ENCODE measurements around the gene CHTF8. TPM values are rescaled to one million over a fixed set of nuclear protein-coding genes. Genes with fewer than 3 reads are reported as not detected.

The CHTF8 gene
- total and polyA plus RNA-seq, 9 donors = 47.9 to 130 (median 82.6) TPM

DNA sequence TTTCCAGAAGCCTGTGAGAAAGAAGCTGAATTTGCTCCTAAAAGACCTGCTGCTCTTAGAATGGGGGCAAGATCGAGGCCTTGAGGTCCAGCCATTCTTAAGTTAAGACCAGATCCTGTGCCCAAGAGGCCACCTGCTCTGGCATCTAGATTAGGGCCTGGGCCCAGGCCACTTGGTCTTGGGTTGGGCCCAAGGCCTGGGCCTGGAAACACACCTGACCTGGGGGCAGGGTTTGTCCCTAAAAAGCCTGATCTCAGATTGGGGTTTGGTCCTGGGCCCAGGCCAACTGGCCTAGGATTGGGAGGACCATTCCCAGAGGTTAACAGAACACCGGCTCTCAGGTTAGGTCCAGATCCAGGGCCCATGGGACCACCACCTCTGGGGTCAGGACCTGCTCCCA is 12.9 kb downstream of the CHTF8 start:
- Histone ChIP-seq H3K36me3 (no peaks in the 10 kb centered on the region), H3K27ac (no peak overlapping the region), H3K4me1 (ENCODE audit: insufficient read depth) (no peaks in the 10 kb centered on the region), H3K27me3 (no peaks in the 10 kb centered on the region), H3K4me3 (no peak overlapping the region), H3K9me3 (no peaks in the 10 kb centered on the region)
- DNase-seq = peak in 1 of 5 donors; percentile 26
- intact Hi-C loops (cut with DNase I) = loop anchor here in 1 of 4 donors (5.0 kb wide), 1 partner anchor 267 kb away; no protein-coding TSS in a partner anchor
- no peak for TF ChIP-seq EP300 (IDR thresholded peaks at IDR 0.05)
- no peak for TF ChIP-seq POLR2A (IDR thresholded peaks at IDR 0.05)
- TF ChIP-seq, protein P1, sequence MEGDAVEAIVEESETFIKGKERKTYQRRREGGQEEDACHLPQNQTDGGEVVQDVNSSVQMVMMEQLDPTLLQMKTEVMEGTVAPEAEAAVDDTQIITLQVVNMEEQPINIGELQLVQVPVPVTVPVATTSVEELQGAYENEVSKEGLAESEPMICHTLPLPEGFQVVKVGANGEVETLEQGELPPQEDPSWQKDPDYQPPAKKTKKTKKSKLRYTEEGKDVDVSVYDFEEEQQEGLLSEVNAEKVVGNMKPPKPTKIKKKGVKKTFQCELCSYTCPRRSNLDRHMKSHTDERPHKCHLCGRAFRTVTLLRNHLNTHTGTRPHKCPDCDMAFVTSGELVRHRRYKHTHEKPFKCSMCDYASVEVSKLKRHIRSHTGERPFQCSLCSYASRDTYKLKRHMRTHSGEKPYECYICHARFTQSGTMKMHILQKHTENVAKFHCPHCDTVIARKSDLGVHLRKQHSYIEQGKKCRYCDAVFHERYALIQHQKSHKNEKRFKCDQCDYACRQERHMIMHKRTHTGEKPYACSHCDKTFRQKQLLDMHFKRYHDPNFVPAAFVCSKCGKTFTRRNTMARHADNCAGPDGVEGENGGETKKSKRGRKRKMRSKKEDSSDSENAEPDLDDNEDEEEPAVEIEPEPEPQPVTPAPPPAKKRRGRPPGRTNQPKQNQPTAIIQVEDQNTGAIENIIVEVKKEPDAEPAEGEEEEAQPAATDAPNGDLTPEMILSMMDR (IDR thresholded peaks at IDR 0.05) = no peak
- WGBS, 3 donors = 95 to 97% (median 96%) methylated on average over 2 of the region's 2 CpGs

- no peak for TF ChIP-seq POLR2A (IDR thresholded peaks at IDR 0.05)
- TF ChIP-seq, protein P1 (IDR thresholded peaks at IDR 0.05) = no peak
- TF ChIP-seq EP300 (IDR thresholded peaks at IDR 0.05) = no peak
- intact Hi-C loops (cut with DNase I) = loop anchor here in 1 of 4 donors (5.0 kb wide), 1 partner anchor 267 kb away; no protein-coding TSS in a partner anchor
- peak in 1 of 5 donors; percentile 20 for DNase-seq
Measured at GRCh38 chr16:69118994-69119393, 13.4 kb downstream of the CHTF8 start.

GRCh38 chr16:69118468-69118867 is 13.9 kb downstream of the CHTF8 start:
- no peak overlapping the region for H3K27ac ChIP-seq
- TF ChIP-seq EP300 (IDR thresholded peaks at IDR 0.05) (no peak), POLR2A (IDR thresholded peaks at IDR 0.05) (no peak)
- TF ChIP-seq, protein P1 (IDR thresholded peaks at IDR 0.05) = no peak
- no peaks in the 10 kb centered on the region for H3K9me3 ChIP-seq
- intact Hi-C loops (cut with DNase I) = loop anchor here in 1 of 4 donors (5.0 kb wide), 1 partner anchor 266 kb away; no protein-coding TSS in a partner anchor
- no peaks in the 10 kb centered on the region for H3K27me3 ChIP-seq
- no peak overlapping the region for H3K4me3 ChIP-seq
- WGBS, 3 donors = 93 to 99% (median 97%) methylated on average over 2 of the region's 2 CpGs
- no peaks in the 10 kb centered on the region for H3K36me3 ChIP-seq
- no peak for DNase-seq
- no peaks in the 10 kb centered on the region for H3K4me1 ChIP-seq (ENCODE audit: insufficient read depth)

More at GRCh38 chr16:69118994-69119393, 13.4 kb downstream of the CHTF8 start:
- Histone ChIP-seq H3K9me3 (no peaks in the 10 kb centered on the region), H3K36me3 (no peaks in the 10 kb centered on the region), H3K27ac (no peak overlapping the region), H3K4me3 (no peak overlapping the region), H3K4me1 (ENCODE audit: insufficient read depth) (no peaks in the 10 kb centered on the region), H3K27me3 (no peaks in the 10 kb centered on the region)
- WGBS, 3 donors = 92 to 94% (median 94%) methylated on average over 2 of the region's 2 CpGs

DNA sequence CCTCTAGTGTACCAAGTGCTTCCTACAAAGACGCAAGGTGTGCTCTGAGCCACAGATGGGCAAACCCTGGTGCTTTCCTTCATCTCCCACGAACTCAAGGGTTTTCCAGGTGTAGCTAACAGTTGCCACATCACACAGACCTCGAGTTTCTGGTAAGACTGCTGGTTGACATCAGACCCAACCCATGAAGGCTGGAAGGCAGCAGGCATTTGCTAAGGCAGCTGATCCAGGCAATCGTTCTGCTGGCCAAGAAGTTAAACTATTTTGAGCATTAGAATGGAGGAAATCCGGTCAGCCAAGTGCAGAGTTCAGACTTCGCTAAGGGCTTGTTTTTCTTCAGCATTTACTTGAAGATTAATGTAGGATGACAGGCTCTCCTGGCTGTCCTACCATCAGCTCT is 15.5 kb downstream of the CHTF8 start:
- Histone ChIP-seq H3K9me3 (no peaks in the 10 kb centered on the region), H3K36me3 (no peaks in the 10 kb centered on the region), H3K27me3 (no peaks in the 10 kb centered on the region), H3K4me3 (no peak overlapping the region), H3K4me1 (ENCODE audit: insufficient read depth) (no peaks in the 10 kb centered on the region), H3K27ac (no peak overlapping the region)
- TF ChIP-seq EP300 (IDR thresholded peaks at IDR 0.05) (no peak), POLR2A (IDR thresholded peaks at IDR 0.05) (no peak)
- TF ChIP-seq, protein P1 (IDR thresholded peaks at IDR 0.05) = no peak
- intact Hi-C loops (cut with DNase I) = loop anchor here in 1 of 4 donors (5.0 kb wide), 1 partner anchor 265 kb away; no protein-coding TSS in a partner anchor
- peak in 1 of 5 donors; percentile 6 for DNase-seq
- WGBS, 3 donors = 68 to 72% (median 70%) methylated on average over 6 of the region's 6 CpGs

Measured in ovary (tissue), 9 donors.